Fibroblast of villous mesenchyme (primary cell): ENCODE measurements around the gene NCEH1. TPM values are rescaled to one million over a fixed set of nuclear protein-coding genes. Genes with fewer than 3 reads are reported as not detected.

Experiments used
- DNase-seq: peaks from one replicate; pipeline ENCODE4 v3.0.0-alpha.2; 2010; ENCODE audit warnings: low read depth
- H3K4me3 ChIP-seq: 2 replicates; pipeline ENCODE4 v1.5.1; 2011; ENCODE audit warnings: low read depth, mild to moderate bottlenecking, low read length
- total RNA-seq: library from RNA; depleted of rRNA; stranded (reverse); fragments of >200 nt; gene quantifications from 2 replicates; pipeline ENCODE4 v1.2.3, GENCODE V29; 2012
- TF ChIP-seq, protein P1 (sequence below): IDR thresholded peaks from 2 replicates; pipeline ENCODE4 v1.5.1; 2012; ENCODE audit warnings: low read depth, mild to moderate bottlenecking, low read length; ENCODE audit not compliant: insufficient read depth

NCEH1 gene
- total RNA-seq, 1 donor: 21.2 TPM

DNA sequence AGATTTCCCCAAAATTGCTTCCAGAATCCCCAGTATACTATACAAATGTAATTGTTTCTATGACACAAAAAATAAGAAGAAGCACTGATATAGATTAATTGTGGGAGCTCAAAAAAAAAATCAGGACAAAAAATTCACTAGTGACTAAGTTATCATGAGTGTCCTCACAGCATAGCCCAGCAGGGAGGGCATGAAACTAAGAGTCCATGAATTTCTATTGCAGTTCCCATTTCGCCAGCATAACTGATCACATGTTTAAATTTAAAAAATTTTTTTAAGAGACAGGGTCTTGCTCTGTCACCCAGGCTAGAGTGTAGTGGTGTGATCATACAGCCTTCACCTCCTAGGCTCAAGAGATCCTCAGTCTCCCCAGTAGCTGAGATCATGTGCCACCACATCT, 10.6 kb downstream of the NCEH1 start:
- TF ChIP-seq, protein P1, sequence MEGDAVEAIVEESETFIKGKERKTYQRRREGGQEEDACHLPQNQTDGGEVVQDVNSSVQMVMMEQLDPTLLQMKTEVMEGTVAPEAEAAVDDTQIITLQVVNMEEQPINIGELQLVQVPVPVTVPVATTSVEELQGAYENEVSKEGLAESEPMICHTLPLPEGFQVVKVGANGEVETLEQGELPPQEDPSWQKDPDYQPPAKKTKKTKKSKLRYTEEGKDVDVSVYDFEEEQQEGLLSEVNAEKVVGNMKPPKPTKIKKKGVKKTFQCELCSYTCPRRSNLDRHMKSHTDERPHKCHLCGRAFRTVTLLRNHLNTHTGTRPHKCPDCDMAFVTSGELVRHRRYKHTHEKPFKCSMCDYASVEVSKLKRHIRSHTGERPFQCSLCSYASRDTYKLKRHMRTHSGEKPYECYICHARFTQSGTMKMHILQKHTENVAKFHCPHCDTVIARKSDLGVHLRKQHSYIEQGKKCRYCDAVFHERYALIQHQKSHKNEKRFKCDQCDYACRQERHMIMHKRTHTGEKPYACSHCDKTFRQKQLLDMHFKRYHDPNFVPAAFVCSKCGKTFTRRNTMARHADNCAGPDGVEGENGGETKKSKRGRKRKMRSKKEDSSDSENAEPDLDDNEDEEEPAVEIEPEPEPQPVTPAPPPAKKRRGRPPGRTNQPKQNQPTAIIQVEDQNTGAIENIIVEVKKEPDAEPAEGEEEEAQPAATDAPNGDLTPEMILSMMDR: no peak
- no peak for DNase-seq
- H3K4me3 ChIP-seq: no peak overlapping the region

GRCh38 chr3:172699031-172699430, 11.8 kb downstream of the NCEH1 start:
- no peak for DNase-seq
- TF ChIP-seq, protein P1: no peak
- H3K4me3 ChIP-seq: no peak overlapping the region

- TF ChIP-seq, protein P1: no peak
Observed at GRCh38 chr3:172698631-172699030, 12.2 kb downstream of the NCEH1 start.

DNA sequence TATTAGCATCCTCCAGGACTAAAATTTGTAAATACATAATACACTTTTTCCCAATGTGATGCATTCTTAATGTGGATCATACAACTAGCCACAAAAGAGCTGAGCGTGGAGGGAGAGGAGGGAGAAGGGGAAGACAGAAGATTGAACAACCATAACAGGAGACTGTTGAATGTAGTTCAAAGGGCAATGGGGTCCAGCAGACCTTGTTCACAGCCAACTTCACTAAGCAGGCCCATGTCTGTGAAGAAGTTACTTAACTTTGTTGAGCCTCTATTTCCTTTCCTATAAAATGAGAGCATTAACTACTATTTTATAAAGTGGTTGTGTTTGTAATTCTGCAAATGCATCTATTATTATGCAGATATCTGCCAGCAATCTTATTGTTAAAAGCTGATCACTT, 13.3 kb downstream of the NCEH1 start:
- TF ChIP-seq, protein P1: no peak
- H3K4me3 ChIP-seq: no peak overlapping the region
- no peak for DNase-seq

More at GRCh38 chr3:172698631-172699030, 12.2 kb downstream of the NCEH1 start:
- DNase-seq: peak; percentile 31
- no peak overlapping the region for H3K4me3 ChIP-seq

GRCh38 chr3:172696357-172696756, 14.5 kb downstream of the NCEH1 start:
- DNase-seq: no peak
- TF ChIP-seq, protein P1: no peak
- no peak overlapping the region for H3K4me3 ChIP-seq

DNA sequence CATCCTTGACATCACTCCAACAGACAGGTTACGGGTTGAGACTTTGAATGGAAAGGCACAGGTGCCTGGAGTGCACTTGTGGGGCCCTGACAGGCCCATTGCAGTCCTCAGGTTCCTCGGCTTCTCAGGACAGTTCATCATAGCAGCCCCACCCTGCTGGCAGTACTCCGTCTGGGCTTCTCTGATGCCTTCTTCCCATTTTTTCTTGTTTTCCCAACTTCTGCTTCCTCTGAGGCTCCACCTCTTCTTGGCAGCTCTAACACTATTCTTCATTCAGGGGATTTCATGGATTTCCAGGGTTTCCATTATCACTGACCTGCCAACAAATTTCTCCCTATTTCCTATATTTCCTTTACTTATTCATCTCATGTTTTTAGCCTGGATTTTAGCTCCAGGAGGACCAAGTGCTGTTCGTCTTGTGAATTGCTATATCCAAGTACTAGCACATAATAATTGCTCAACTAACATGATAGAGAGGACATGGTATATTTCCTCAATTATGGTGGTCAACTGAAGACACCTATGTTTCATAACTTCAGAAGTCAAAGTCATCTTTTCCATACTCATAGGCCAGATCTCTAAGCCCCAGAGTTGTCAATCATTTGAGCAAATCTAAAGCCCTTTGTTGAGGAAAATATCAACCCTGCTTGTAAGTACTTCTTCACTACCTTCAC, 16.2 kb downstream of the NCEH1 start:
- no peak overlapping the region for H3K4me3 ChIP-seq
- DNase-seq: no peak
- TF ChIP-seq, protein P1: no peak
